Osteocyte (in vitro differentiated cells): Measurements from ENCODE around the gene LEKR1. TPM values are rescaled to one million over a fixed set of nuclear protein-coding genes. Genes with fewer than 3 reads are reported as not detected.

Experiments used
- DNase-seq: peaks from one replicate; pipeline ENCODE4 v3.0.0; 2021; ENCODE audit warnings: mixed read lengths; ENCODE audit not compliant: unreplicated experiment; ENCODE audit errors: extremely low spot score
- H3K27ac Mint-ChIP-seq: one replicate; pipeline ENCODE4 v1.8.0; 2021; ENCODE audit warnings: mild to moderate bottlenecking, mixed read lengths; ENCODE audit not compliant: unreplicated experiment
- H3K27me3 Mint-ChIP-seq: one replicate; pipeline ENCODE4 v1.8.0; 2021; ENCODE audit warnings: mixed read lengths; ENCODE audit not compliant: unreplicated experiment
- H3K36me3 Mint-ChIP-seq: one replicate; pipeline ENCODE4 v1.8.0; 2021; ENCODE audit warnings: mixed read lengths; ENCODE audit not compliant: unreplicated experiment
- H3K4me1 Mint-ChIP-seq: one replicate; pipeline ENCODE4 v1.8.0; 2021; ENCODE audit warnings: mixed read lengths; ENCODE audit not compliant: unreplicated experiment
- H3K4me3 Mint-ChIP-seq: one replicate; pipeline ENCODE4 v1.8.0; 2021; ENCODE audit warnings: mild to moderate bottlenecking, moderate library complexity, mixed read lengths; ENCODE audit not compliant: unreplicated experiment
- H3K9me3 Mint-ChIP-seq: one replicate; pipeline ENCODE4 v1.8.0; 2021; ENCODE audit warnings: mixed read lengths; ENCODE audit not compliant: unreplicated experiment
- total RNA-seq: library from RNA; stranded (reverse); gene quantifications from 2 replicates; pipeline ENCODE4 v1.2.1, GENCODE V29; 2021
- TF ChIP-seq, protein P1 (sequence below): fragments of 200-600 bp; sonication (generic); IDR thresholded peaks from 2 replicates; pipeline ENCODE4 v1.5.0; 2021; ENCODE audit warnings: antibody characterized with exemption, mild to moderate bottlenecking, moderate library complexity

Gene LEKR1
- total RNA-seq, 1 donor from 2014 or later, result 1.0 TPM

DNA sequence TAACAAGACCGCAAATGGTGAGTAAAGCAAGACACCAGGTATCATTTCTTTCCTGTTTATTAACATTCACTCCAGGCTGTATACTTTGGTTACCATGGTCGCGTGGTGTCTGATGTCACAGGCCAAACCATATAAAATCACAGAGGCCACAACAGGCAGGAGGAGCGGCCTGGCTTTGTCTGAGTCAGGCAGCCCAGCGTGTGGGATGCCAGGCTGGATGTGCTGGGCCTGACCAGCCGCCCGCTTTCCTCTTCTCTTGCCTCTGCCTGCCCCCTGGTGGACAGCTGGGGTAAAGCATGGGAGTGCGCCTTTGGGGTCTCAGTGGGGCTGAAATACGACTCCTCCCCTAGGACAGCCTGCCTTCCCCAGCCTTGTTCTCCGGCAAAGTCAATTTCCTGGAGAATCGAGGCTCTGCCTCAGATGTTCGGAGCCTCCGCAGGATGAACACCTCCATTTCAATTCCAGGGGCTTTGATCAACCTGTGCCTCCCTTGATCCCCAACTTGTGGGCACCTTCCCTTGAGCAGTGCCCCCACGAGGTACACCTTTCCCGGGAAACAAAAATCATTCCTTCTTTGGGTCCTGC lies 255.6 kb downstream of the LEKR1 start:
- peak; percentile 98 for DNase-seq
- Mint-ChIP-seq H3K9me3 (no peaks in the 10 kb centered on the region), H3K4me1 (peaks cover 60% of the 10 kb centered on the region), H3K36me3 (no peaks in the 10 kb centered on the region), H3K4me3 (peak overlapping the region; percentile 42), H3K27ac (peak overlapping the region; percentile 88), H3K27me3 (no peaks in the 10 kb centered on the region)
- TF ChIP-seq, protein P1, sequence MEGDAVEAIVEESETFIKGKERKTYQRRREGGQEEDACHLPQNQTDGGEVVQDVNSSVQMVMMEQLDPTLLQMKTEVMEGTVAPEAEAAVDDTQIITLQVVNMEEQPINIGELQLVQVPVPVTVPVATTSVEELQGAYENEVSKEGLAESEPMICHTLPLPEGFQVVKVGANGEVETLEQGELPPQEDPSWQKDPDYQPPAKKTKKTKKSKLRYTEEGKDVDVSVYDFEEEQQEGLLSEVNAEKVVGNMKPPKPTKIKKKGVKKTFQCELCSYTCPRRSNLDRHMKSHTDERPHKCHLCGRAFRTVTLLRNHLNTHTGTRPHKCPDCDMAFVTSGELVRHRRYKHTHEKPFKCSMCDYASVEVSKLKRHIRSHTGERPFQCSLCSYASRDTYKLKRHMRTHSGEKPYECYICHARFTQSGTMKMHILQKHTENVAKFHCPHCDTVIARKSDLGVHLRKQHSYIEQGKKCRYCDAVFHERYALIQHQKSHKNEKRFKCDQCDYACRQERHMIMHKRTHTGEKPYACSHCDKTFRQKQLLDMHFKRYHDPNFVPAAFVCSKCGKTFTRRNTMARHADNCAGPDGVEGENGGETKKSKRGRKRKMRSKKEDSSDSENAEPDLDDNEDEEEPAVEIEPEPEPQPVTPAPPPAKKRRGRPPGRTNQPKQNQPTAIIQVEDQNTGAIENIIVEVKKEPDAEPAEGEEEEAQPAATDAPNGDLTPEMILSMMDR, result peak; percentile 97

DNA sequence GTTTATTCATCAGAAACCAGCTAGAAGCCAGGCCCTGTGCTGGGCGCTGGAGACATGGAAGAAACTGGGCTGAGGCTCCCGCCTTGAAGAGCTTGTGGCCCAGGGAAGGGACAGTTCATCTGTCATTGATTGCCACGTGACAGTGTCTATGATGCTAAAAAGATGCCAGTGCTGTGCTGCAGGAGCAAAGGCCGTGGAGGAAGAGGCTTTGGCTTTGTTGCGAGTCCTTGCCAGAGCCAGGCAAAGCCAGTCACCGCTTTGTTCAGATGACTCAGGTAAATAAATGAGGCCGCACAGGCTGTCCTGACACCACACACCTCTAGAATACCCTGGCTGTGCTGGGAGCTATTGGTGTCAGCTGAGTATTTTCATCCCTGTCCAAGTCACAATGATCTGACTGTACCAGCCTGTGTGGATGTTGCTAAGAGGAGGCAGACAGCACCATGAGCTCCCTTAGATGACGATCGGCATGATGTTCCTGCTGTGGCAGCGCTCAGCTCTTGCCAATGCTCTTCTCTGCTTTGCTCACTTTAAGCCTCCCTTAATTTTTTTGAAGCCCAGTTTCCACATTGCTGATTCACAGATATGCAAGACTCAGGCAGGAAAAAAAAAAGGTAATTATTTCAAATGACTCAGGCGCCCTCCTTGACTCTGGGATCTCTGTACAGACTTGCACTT lies 256.3 kb downstream of the LEKR1 start:
- TF ChIP-seq, protein P1, result no peak
- Mint-ChIP-seq H3K36me3 (no peaks in the 10 kb centered on the region), H3K9me3 (no peaks in the 10 kb centered on the region), H3K27ac (peak overlapping the region; percentile 88), H3K4me1 (peaks cover 61% of the 10 kb centered on the region), H3K4me3 (no peak overlapping the region), H3K27me3 (no peaks in the 10 kb centered on the region)
- no peak for DNase-seq

DNA sequence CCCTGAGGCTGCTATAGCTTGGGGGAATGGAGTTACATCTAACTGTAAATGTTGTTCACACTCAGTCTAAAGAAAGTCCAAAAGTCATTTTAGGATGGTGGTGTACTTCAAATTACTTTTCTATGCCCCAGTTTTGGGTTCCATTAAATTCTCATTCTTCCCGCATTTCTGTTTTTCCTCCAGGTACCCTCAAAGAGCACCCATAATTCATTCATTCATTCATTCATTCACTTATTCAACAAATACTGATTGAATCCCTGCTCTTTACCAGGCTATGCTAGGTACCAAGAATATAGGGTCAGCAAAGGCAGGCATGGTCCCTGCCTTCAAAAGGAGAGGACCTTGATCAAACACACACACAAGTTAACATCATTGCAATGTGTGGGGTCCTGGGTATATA lies 257.7 kb downstream of the LEKR1 start:
- DNase-seq, result no peak
- Mint-ChIP-seq H3K36me3 (no peaks in the 10 kb centered on the region), H3K27ac (no peak overlapping the region), H3K27me3 (no peaks in the 10 kb centered on the region), H3K4me3 (no peak overlapping the region), H3K9me3 (no peaks in the 10 kb centered on the region), H3K4me1 (peaks cover 63% of the 10 kb centered on the region)
- TF ChIP-seq, protein P1, result no peak

DNA sequence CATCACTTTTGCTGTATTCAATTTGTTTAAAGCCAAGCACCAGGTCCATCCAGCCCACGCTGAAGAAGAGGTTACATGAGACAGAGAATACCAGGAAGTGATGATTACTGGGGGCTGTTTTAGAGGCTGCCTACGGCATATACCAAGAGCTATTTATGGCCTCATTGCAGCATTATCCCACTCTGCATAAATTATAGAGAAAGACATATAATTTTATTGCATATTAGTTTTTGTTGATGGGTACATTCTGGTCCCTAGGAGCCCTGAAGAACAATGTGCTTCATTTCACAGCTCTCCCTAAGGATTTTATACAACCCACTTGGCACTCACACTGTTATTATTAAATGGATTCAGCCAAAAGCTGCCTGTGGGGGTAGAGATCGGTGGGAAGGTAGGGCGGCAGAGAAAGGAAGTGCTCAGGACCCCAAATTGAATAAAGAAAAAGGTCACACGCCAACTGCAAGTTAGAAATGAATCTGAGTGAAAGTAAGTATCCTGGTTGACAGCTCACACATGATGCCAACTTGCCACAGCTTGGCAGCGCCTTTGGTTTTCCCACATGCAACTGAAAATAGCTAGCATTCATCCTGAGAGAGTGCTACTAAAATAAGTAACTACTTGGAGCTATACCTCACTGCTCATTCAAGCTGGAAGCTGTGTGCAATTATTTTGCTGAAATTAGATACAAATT lies 260.1 kb downstream of the LEKR1 start:
- no peaks in the 10 kb centered on the region for H3K36me3 Mint-ChIP-seq
- no peaks in the 10 kb centered on the region for H3K27me3 Mint-ChIP-seq
- TF ChIP-seq, protein P1, result no peak
- H3K4me3 Mint-ChIP-seq, result no peak overlapping the region
- DNase-seq, result no peak
- no peaks in the 10 kb centered on the region for H3K9me3 Mint-ChIP-seq
- peaks cover 54% of the 10 kb centered on the region for H3K4me1 Mint-ChIP-seq
- H3K27ac Mint-ChIP-seq, result peak overlapping the region; percentile 96

DNA sequence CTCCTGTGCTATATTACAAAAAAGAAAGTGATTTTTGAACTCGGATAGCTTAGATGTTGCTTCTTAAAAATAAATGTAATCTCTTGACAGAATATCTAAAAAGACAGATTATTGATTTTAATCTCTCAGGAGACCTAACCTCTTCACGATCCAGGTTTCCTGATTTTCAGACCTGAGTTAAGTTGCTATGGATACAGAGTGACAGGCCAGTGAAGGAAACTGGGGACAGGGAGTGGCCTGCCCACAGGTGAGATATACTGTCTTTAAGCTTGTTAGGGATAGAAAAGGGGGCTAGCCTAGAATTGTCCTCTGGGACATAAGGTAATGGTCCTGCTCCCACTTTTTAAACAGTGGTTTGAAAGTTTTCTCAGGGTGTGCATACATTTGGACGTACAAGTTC lies 260.6 kb downstream of the LEKR1 start:
- Mint-ChIP-seq H3K27ac (peak overlapping the region; percentile 96), H3K36me3 (no peaks in the 10 kb centered on the region), H3K4me1 (peaks cover 49% of the 10 kb centered on the region), H3K9me3 (no peaks in the 10 kb centered on the region), H3K4me3 (no peak overlapping the region), H3K27me3 (no peaks in the 10 kb centered on the region)
- TF ChIP-seq, protein P1, result no peak
- DNase-seq, result no peak
